ENCODE results near the gene C2CD2.
"Not testable (repeated sequence)": the region's sequence is repeated elsewhere in the genome, so short reads cannot be mapped to it uniquely, and the experiment has no call there.

C2CD2 gene

GRCh38 chr21:41973861-41974751 is 20.3 kb upstream of the C2CD2 start:
- peak; percentile 47 for DNase-seq

DNA sequence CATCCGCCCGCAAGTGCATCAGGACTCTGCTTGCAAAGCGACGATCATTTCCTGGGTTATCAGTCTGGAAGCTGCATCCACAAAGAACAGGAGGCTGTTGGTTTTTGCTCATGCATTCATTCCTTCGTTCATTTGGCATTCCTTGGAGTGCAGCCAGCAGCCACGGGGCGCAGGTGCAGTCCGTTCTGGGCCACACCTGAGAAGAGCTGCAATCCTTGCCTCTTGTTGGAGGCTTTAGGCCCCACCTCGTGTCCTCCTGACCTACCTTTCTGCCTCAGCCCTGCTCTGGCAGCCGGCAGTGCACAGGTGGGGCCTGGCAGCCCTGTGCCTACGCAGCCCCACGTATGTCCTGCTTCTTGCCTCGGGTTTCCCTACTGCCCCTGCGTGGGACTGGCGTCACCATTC is 19.6 kb upstream of the C2CD2 start:
- DNase-seq = no peak

DNA sequence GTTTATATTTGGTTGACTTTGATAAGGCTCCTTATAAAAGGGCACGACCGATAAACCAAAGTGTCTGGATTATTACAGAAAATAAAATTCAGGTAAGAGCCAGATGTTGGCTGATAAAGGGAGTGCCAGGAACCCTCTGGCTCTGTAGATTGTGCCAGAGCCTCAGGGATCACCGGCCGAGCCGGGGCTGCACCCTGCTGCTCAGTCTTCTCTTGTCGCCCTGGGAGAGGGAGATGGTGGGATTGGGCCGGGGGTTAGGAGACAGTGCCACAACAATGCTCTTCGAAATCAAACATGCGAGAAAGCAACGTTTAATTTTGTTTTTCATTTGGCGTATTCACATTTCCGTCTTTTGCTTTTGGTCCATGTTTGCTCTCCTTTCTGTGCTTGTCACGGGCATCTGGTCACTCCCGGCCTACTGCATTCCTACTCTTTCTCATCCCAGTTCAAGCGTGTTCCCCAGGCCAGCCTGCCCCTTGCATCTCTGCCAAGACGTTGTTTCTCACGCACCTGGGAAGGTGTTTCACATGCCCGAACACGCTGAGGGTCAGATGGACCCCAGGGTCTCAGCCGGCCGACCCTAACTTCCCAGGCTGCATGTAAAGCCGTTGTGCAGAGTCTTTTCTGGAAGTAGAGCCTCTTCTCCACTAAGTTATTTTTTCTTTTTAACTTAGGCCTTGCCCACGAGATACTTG is 18.8 kb upstream of the C2CD2 start:
- DNase-seq = no peak

DNA sequence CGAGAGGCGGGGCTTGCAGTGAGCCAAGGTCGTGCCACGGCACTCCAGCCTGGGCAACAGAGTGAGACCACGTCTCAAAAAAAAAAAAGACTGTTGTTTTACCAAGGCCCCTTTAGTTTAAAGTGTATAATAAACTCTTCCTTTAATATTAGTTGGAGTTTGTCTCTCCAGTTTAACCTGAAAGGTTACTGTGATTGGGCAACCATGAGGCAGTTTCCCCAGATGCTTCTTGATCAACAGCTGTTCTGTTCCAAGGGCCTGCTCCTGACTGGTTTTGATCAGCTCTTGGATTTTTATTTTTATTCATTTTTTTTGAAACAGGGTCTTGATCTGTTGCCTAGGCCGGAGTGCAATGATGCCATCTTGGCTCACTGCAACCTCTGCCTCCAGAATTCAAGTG is 18.1 kb upstream of the C2CD2 start:
- no peak for DNase-seq

- DNase-seq = no peak
Observed at GRCh38 chr21:41970751-41971653, 17.2 kb upstream of the C2CD2 start.

- no peak for DNase-seq
Observed at GRCh38 chr21:41970106-41970391, 16.2 kb upstream of the C2CD2 start.

GRCh38 chr21:41967708-41968107 is 13.9 kb upstream of the C2CD2 start:
- DNase-seq = no peak

- DNase-seq = no peak
Observed at GRCh38 chr21:41966872-41967621, 13.2 kb upstream of the C2CD2 start.

GRCh38 chr21:41966041-41966833 is 12.4 kb upstream of the C2CD2 start:
- no peak for DNase-seq

GRCh38 chr21:41965461-41966013 is 11.7 kb upstream of the C2CD2 start:
- DNase-seq = no peak

- DNase-seq = no peak
Observed at GRCh38 chr21:41965045-41965444, 11.2 kb upstream of the C2CD2 start.

DNA sequence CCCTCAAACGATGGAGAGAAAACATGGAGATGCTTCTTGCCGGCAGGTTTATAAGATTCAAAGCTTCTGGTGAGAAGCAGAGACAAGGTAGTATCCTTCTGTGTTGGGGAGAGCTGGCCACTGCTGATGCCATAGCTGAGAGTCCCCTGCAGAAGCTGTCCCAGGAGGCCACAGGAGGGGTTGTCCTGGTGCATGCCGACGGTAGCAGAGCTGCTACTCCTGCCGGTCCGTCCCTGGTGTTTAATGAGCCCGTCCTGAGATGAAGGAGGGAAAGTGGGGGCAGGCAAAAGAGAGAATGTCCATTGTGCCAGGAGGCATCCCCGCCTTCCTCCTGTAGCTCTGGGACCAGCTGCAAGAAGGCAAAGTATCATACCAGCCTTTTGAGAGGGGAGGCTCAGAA is 10.4 kb upstream of the C2CD2 start:
- DNase-seq = no peak

DNA sequence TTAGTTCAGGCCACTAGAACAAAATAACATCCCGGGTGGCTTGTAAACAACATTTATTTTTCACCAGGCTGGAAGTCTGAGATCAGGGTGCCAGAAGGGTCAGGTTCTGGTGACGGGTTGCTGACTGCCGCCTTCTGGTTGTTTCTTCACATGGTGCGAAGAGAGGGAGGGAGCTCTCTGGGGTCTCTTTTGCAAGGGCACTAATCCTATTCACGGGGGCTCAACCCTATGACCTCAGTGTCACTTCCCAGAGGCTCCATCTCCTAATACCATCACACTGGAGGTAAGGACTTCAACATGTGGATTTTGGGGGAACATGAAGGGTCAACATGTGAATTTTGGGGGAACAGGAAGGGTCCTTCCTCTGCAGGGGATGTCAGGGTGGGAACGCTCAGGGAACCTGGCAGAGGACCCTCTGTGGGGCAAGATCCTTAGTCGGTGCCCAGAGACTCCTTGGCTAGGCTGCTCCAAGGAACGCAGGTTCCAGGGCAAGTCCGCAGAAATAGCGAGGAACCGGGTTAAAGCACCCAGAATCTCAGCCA is 8.7 kb upstream of the C2CD2 start:
- DNase-seq = no peak

DNA sequence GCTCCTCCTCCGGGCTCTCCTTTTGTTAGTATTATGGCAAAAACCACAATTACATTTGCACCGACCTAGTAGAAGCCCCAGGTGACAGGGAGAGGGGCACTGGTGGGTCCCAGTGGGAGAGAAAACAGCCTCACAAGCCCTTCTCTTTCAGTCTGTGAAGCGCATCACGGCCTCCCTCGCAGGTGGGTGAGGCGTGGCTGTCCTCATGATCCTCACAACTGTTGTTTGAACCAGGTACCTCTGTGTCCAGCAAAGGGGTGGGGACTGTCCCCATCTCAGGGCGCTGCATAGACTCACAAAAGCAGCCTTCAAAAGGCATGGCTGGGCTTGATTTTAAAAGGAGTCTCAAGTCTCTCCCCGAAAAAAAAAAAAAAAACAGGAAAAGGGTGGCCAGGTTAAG is 7.9 kb upstream of the C2CD2 start:
- no peak for DNase-seq

DNA sequence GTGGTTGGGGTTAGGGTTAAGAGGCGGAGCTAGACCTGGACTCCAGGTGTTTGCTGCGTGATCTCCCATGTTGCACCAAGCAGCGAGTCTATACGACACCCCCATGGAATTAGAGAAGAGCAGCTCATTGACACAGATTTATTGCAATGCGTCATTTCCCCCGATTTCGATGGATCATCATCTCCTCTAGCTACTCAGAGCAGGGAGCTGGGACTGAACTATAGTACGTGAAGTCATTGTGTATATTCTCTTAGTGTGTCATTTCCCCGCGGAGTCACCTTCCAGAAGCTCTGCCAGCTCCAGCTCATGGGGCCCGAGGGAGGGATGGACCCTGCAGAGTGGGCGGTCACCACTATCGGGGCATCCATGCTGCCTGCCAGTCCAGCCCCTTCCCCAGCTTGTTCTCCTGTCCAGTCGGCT is 7.5 kb upstream of the C2CD2 start:
- no peak for DNase-seq

DNA sequence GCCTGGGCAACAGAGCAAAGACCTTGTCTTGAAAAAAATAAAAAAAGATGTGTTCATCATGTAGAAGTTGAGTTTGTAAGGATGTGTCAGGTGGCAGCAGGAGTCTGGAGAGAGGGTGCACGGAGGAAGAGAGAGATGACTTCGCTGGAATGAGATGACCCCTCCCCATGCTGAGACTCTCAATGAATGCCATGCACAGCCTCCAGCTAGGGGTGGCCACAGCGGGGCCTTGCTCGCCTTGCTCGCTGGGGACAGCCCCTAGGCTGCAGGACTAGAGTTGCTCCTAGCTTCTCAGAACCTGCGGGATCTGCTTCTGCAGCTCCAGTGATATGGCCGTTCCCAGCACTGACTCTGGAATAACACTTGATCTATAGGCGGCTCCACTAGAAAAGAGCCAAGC is 6.6 kb upstream of the C2CD2 start:
- DNase-seq = no peak

- DNase-seq = not testable (repeated sequence)
Observed at GRCh38 chr21:41959697-41960096, 5.9 kb upstream of the C2CD2 start.

DNA sequence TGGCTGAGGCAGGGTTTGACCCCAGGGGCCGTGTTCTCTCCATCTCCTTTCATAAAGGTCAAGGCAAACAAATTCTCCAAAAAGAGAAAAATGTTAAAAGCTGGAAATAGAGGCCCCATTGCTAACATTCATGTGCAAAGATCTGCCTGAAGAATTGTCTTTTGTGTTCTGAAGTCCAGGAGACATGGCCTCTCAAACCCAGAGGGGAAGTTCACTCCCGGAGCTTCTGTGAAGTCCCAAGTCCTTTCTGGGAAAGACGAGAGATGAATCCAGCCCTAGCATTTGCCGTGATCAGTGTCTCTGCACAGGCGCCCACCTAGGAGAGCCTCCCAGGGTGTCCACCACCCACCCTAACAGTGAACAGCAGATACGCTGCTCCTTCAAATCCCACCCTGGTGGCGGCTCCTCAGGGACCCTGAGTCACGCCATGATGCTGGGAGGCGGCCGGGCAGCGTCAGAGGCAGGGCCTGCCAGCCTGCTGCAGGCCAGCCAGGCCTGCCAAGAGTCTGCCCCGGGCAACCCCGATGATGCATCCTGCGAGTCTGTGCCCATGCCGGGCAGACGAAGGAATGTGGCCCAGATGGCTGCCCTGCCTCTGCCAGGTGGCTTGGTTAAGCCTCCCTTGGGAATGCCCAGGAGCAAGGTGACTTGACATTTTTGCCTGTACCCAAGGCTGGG is 5.2 kb upstream of the C2CD2 start:
- no peak for DNase-seq

DNA sequence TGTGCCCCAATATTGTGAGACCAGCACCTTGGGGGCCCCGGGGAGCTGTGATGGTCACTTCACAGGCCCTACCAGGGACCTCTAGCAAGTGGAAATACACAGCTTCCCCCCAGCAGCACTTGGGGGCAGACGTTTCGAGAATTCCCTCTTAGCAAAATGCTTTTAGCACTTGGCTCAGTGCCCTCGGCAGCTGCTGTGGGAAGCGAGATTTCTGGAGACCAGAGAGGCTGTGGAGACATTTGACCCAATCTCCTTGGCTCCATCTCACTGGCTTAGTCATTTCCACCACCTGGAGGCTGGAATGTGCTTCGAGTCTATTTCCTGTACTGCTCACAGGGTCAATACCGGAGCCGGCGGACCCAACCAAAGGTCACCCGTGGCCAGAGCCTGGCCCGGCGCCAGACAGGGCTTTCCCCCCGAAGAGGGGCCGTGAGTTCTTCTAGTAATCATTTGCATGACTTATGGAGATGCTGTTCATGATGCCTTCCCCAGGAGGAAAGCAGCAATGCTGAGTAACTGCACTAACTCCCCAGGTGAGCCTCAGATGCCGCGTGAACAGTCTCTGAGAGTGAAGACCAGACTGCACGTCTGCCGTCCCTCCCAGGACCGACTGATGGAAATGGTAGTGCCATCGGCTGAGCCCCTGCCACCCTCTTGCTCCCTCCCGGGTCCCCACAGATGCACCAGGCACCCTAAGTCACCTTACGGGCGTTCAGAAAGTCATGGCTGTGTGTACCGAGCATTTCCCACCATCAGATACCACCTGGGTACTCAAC is 4.4 kb upstream of the C2CD2 start:
- peak; percentile 92 for DNase-seq

Data from HCEC 1CT (cell line).